ENCODE data around the gene ITPK1. TPM values are rescaled to one million over a fixed set of nuclear protein-coding genes. Genes with fewer than 3 reads are reported as not detected.

The ITPK1 gene
- total RNA-seq, 1 experiment from 2014 or later, result 60.1 TPM

- CTCF ChIA-PET, result no interaction called here
- intact Hi-C loops (cut with micrococcal nuclease; ENCODE audit: unreplicated experiment), result loop anchor here (2.0 to 5.0 kb wide), 2 partner anchors 139 to 225 kb away; no protein-coding TSS in a partner anchor
Measured at GRCh38 chr14:92953526-92953925, 162.2 kb downstream of the ITPK1 start.

GRCh38 chr14:92952481-92953298 is 163.0 kb downstream of the ITPK1 start:
- TF ChIP-seq CTCF (IDR thresholded peaks at IDR 0.05; ENCODE audit: insufficient read depth in 1 of 2, low read depth in 1 of 2, low read length in 1 of 2, severe bottlenecking in 1 of 2, unreplicated experiment in 1 of 2), result no peak
- Histone ChIP-seq H3K27me3 (replicated peaks; ENCODE audit: control insufficient read depth, insufficient read depth, low read length) (no peaks in the 10 kb centered on the region), H3K4me3 (ENCODE audit: low read depth, low read length) (no peak overlapping the region), H3K4me1 (no peaks in the 10 kb centered on the region), H3K36me3 (ENCODE audit: control insufficient read depth, insufficient read depth, low read length) (no peaks in the 10 kb centered on the region), H3K9me3 (no peaks in the 10 kb centered on the region)
- DNase-seq, result no peak
- no peak overlapping the region for H3K27ac Mint-ChIP-seq (ENCODE audit: unreplicated experiment)
- ChIA-PET CTCF (interaction anchor here (0.6 to 1.5 kb wide), 6 partner anchors 59 to 351 kb away, joined by 3 to 7 read pairs (median 4); partner anchors contain the start of gene ITPK1), POLR2A (no interaction called here)
- intact Hi-C loops (cut with micrococcal nuclease; ENCODE audit: unreplicated experiment), result loop anchor here (1.0 to 5.0 kb wide), 4 partner anchors 140 to 226 kb away; no protein-coding TSS in a partner anchor
- no peaks in the 10 kb centered on the region for H3K27me3 Mint-ChIP-seq (ENCODE audit: insufficient read depth, unreplicated experiment)
- H3K4me3 Mint-ChIP-seq (ENCODE audit: unreplicated experiment), result no peak overlapping the region
- H3K9me3 Mint-ChIP-seq (ENCODE audit: unreplicated experiment), result no peaks in the 10 kb centered on the region
- peaks cover 15% of the 10 kb centered on the region for H3K36me3 Mint-ChIP-seq (ENCODE audit: insufficient read depth, unreplicated experiment)
- H3K4me1 Mint-ChIP-seq (ENCODE audit: low read depth, unreplicated experiment), result no peaks in the 10 kb centered on the region
- no TSS peak for BruUV-seq (replicated peaks)

More at GRCh38 chr14:92953526-92953925, 162.2 kb downstream of the ITPK1 start:
- POLR2A ChIA-PET, result no interaction called here
- no peak for DNase-seq
- no peak overlapping the region for H3K27ac Mint-ChIP-seq (ENCODE audit: unreplicated experiment)
- H3K27me3 Mint-ChIP-seq (ENCODE audit: insufficient read depth, unreplicated experiment), result no peaks in the 10 kb centered on the region
- H3K27me3 ChIP-seq (replicated peaks; ENCODE audit: control insufficient read depth, insufficient read depth, low read length), result no peaks in the 10 kb centered on the region
- no peak for TF ChIP-seq CTCF (IDR thresholded peaks at IDR 0.05; ENCODE audit: insufficient read depth in 1 of 2, low read depth in 1 of 2, low read length in 1 of 2, severe bottlenecking in 1 of 2, unreplicated experiment in 1 of 2)
- H3K4me3 ChIP-seq (ENCODE audit: low read depth, low read length), result no peak overlapping the region
- peaks cover 21% of the 10 kb centered on the region for H3K36me3 Mint-ChIP-seq (ENCODE audit: insufficient read depth, unreplicated experiment)
- no peaks in the 10 kb centered on the region for H3K4me1 ChIP-seq
- BruUV-seq (replicated peaks), result no TSS peak
- H3K4me3 Mint-ChIP-seq (ENCODE audit: unreplicated experiment), result no peak overlapping the region
- no peaks in the 10 kb centered on the region for H3K36me3 ChIP-seq (ENCODE audit: control insufficient read depth, insufficient read depth, low read length)
- no peaks in the 10 kb centered on the region for H3K9me3 Mint-ChIP-seq (ENCODE audit: unreplicated experiment)
- H3K4me1 Mint-ChIP-seq (ENCODE audit: low read depth, unreplicated experiment), result no peaks in the 10 kb centered on the region
- H3K9me3 ChIP-seq, result no peaks in the 10 kb centered on the region

GRCh38 chr14:92951912-92952471 is 163.7 kb downstream of the ITPK1 start:
- ChIA-PET CTCF (interaction anchor here (0.6 to 1.5 kb wide), 6 partner anchors 59 to 352 kb away, joined by 3 to 7 read pairs (median 4); partner anchors contain the start of gene ITPK1), POLR2A (no interaction called here)
- no peak overlapping the region for H3K4me3 ChIP-seq (ENCODE audit: low read depth, low read length)
- Mint-ChIP-seq H3K27me3 (ENCODE audit: insufficient read depth, unreplicated experiment) (no peaks in the 10 kb centered on the region), H3K36me3 (ENCODE audit: insufficient read depth, unreplicated experiment) (peaks cover 15% of the 10 kb centered on the region), H3K9me3 (ENCODE audit: unreplicated experiment) (no peaks in the 10 kb centered on the region), H3K27ac (ENCODE audit: unreplicated experiment) (peak overlapping the region; percentile 11), H3K4me3 (ENCODE audit: unreplicated experiment) (no peak overlapping the region), H3K4me1 (ENCODE audit: low read depth, unreplicated experiment) (no peaks in the 10 kb centered on the region)
- H3K9me3 ChIP-seq, result no peaks in the 10 kb centered on the region
- DNase-seq, result peak; percentile 52 to 79
- H3K27me3 ChIP-seq (replicated peaks; ENCODE audit: control insufficient read depth, insufficient read depth, low read length), result no peaks in the 10 kb centered on the region
- H3K4me1 ChIP-seq, result no peaks in the 10 kb centered on the region
- BruUV-seq (replicated peaks), result no TSS peak
- intact Hi-C loops (cut with micrococcal nuclease; ENCODE audit: unreplicated experiment), result loop anchor here (1.0 to 5.0 kb wide), 4 partner anchors 140 to 227 kb away; no protein-coding TSS in a partner anchor
- no peaks in the 10 kb centered on the region for H3K36me3 ChIP-seq (ENCODE audit: control insufficient read depth, insufficient read depth, low read length)
- TF ChIP-seq CTCF (IDR thresholded peaks at IDR 0.05; ENCODE audit: insufficient read depth in 1 of 2, low read depth in 1 of 2, low read length in 1 of 2, severe bottlenecking in 1 of 2, unreplicated experiment in 1 of 2), result peak; percentile 85 to 96
